ENCODE results near the gene TIA1.

GRCh38 chr2:70270323-70270722, 21.9 kb upstream of the TIA1 start:
- TF ChIP-seq CTCF (IDR thresholded peaks at IDR 0.05; ENCODE audit: low read length) (no peak), EZH2 (IDR thresholded peaks at IDR 0.05; ENCODE audit: borderline replicate concordance, low read length) (no peak)

All from OCI-LY1 (cell line).